ENCODE data around the gene GATAD2A. TPM values are rescaled to one million over a fixed set of nuclear protein-coding genes. Genes with fewer than 3 reads are reported as not detected.

The GATAD2A gene
- total RNA-seq, 1 donor from 2014 or later: 102 TPM

DNA sequence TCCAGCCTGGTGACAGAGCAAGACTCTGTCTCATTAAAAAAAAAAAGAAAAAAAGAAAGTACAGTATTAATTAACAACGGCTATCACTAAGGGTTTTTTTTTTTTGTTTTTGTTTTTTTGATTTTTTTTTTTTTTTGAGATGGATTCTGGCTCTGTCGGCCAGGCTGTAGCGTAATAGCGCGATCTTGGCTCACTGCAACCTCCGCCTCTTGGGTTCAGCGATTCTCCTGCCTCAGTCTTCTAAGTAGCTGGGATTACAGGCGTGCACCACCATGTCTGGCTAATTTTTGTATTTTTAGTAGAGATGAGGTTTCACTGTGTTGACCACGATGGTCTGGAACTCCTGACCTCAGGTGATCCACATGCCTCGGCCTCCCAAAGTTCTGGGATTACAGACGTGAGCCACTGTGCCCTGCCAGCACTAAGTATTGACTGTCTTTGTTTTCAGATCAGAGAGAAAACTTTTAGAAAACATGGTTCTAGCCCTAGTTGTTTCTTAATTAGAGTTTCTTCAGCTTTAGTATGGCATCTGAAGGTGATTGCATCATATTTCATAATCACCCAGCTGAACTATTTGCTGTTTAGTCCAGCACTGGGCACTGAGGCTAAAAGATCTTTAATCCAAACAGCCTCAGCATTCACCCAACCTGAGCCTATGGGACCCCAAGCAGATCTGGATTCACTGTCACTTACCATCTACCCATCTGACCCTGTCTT is 2.7 kb upstream of the GATAD2A start:
- Mint-ChIP-seq H3K4me3 (peak overlapping the region; percentile 82), H3K9me3 (no peaks in the 10 kb centered on the region), H3K27ac (peak overlapping the region; percentile 96), H3K4me1 (ENCODE audit: unreplicated experiment) (peaks cover 26% of the 10 kb centered on the region), H3K27me3 (no peaks in the 10 kb centered on the region), H3K36me3 (no peaks in the 10 kb centered on the region)
- no peak for DNase-seq (ENCODE audit: extremely low spot score, unreplicated experiment)
- TF ChIP-seq, protein P1, sequence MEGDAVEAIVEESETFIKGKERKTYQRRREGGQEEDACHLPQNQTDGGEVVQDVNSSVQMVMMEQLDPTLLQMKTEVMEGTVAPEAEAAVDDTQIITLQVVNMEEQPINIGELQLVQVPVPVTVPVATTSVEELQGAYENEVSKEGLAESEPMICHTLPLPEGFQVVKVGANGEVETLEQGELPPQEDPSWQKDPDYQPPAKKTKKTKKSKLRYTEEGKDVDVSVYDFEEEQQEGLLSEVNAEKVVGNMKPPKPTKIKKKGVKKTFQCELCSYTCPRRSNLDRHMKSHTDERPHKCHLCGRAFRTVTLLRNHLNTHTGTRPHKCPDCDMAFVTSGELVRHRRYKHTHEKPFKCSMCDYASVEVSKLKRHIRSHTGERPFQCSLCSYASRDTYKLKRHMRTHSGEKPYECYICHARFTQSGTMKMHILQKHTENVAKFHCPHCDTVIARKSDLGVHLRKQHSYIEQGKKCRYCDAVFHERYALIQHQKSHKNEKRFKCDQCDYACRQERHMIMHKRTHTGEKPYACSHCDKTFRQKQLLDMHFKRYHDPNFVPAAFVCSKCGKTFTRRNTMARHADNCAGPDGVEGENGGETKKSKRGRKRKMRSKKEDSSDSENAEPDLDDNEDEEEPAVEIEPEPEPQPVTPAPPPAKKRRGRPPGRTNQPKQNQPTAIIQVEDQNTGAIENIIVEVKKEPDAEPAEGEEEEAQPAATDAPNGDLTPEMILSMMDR (conservative IDR thresholded peaks at IDR 0.05): no peak

DNA sequence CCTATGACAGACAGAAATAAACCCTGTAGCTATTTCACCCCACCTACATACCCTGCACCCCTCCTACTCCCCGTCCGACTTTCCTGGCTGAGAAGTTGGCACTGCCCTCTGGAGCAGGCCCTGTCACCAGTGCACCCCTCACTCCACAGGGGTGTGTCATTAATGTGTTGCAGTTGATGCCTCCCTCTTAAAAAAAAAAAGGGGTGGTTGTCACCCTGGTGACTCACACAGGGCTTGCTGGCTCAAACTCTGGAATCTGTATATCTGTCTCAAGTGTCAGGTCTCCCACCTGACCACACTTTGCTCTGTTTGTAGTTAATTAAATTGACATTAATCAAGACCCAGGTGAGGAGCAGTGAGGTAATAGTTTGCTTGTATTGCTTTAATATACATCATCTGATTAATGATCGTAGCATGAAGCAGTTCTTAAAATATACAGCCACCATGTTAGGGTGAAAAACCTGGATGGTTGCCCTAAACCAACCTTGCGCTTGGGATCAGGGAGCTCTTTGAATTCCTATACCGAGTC is 2.0 kb upstream of the GATAD2A start:
- peaks cover 29% of the 10 kb centered on the region for H3K4me1 Mint-ChIP-seq (ENCODE audit: unreplicated experiment)

DNA sequence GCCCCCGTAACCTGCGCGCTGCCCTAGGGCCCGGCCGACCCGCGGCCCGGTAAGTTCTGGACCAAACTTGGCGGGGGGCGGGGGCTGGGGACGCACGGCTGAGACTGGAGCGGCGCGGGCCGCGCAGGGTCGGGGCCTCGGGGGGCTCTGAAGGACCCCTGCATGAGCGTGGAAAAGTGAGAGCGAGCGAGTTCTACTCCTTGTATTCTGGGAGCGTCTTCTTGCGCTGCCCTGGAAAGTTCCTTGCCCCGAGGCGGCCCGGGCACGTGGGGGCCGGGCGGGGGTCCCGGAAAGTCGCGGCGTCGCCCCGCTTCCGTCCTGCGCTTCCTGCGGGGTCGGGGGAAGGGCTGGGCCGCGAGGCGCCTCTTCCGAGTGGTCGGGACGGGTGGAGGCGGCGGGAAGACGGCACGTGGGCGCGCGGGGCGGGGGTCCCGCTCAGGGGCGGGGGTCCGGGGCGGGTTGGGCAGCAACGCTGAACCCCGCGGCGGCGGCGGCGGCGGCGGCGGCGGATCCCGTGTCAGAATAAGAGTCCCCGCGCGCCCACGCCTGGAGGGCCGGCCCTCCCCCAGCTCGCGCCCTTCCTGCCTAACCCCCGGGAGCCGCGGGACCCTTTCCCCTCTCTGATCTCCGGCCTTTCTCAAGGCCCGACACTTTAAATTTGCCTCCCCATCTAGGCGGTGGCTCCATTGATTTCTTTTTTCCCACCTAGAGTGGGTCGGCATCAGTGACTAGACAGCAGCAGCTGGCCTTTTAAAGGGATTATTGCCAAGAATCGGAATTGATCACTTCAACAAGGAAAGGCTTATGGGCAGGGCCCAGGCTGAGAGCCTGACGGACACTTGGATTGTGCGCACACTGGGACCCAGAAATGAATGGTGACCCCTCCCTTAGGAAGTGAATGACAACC is 749 bp downstream of the GATAD2A start:
- peak overlapping the region; percentile 98 for H3K27ac Mint-ChIP-seq
- H3K9me3 Mint-ChIP-seq: no peaks in the 10 kb centered on the region
- TF ChIP-seq, protein P1 (conservative IDR thresholded peaks at IDR 0.05): no peak
- no peaks in the 10 kb centered on the region for H3K27me3 Mint-ChIP-seq
- no peak for DNase-seq (ENCODE audit: extremely low spot score, unreplicated experiment)
- H3K4me3 Mint-ChIP-seq: peak overlapping the region; percentile 99
- H3K36me3 Mint-ChIP-seq: no peaks in the 10 kb centered on the region
- peaks cover 44% of the 10 kb centered on the region for H3K4me1 Mint-ChIP-seq (ENCODE audit: unreplicated experiment)

More for the DNA sequence above, 2.0 kb upstream of the GATAD2A start:
- peak overlapping the region; percentile 82 for H3K4me3 Mint-ChIP-seq
- H3K27ac Mint-ChIP-seq: peak overlapping the region; percentile 96
- H3K9me3 Mint-ChIP-seq: no peaks in the 10 kb centered on the region
- no peaks in the 10 kb centered on the region for H3K36me3 Mint-ChIP-seq
- H3K27me3 Mint-ChIP-seq: no peaks in the 10 kb centered on the region
- TF ChIP-seq, protein P1 (conservative IDR thresholded peaks at IDR 0.05): no peak
- no peak for DNase-seq (ENCODE audit: extremely low spot score, unreplicated experiment)

DNA sequence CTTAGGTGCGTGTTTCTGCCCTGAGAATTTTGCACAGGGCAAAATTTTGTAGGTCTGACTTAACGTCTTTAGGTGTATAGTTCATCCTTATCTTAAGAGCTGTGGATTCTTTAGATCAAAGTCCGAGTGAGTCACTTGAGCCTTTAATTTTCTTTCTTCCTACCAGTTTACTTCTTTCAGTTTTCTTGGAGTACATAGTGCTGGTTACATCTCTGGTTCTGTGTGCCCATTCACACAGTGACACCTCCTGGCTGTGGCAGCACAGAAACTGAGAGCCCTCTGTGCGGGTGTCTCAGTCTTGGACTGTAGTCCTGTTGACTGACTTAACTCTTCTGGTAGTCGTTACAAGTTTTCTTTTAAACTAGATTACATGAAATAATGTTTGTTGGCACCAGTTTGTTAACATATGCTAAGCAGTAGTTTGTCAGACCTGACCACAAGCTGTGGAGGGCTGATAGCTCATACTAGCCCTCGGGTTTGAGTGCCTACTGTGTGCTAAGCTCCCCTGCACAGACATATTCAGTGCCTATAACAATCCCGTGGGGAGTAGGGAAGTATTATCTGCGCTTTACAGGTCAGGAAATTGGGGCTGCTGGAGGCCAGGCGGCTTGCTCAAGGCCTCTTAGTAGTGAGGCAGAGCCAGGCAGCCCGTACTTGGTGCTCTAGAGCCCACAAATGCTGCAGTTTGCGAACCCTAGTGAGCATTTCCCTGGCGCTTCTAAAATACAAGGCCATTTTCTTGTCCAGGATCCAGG is 1.6 kb downstream of the GATAD2A start:
- Mint-ChIP-seq H3K4me1 (ENCODE audit: unreplicated experiment) (peaks cover 44% of the 10 kb centered on the region), H3K36me3 (no peaks in the 10 kb centered on the region), H3K4me3 (peak overlapping the region; percentile 99), H3K27me3 (no peaks in the 10 kb centered on the region), H3K9me3 (no peaks in the 10 kb centered on the region), H3K27ac (peak overlapping the region; percentile 98)
- TF ChIP-seq, protein P1 (conservative IDR thresholded peaks at IDR 0.05): peak; percentile 11
- DNase-seq (ENCODE audit: extremely low spot score, unreplicated experiment): no peak

DNA sequence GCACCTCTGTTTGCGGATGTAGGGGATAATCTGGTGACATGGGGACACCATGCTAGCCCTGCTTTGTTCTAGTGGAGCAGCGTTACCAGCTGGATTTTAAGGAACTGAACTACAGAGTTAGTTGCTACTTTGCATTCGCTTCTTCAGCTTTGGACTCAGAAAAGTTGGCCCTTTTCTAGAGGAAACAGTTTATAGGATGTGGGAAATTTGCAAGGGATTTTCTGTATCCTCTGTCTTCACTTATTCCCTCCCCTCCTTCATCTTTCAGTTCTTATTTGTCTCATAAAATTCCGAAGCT is 2.1 kb downstream of the GATAD2A start:
- TF ChIP-seq, protein P1 (conservative IDR thresholded peaks at IDR 0.05): no peak
- DNase-seq (ENCODE audit: extremely low spot score, unreplicated experiment): no peak
- Mint-ChIP-seq H3K4me3 (no peak overlapping the region), H3K9me3 (no peaks in the 10 kb centered on the region), H3K4me1 (ENCODE audit: unreplicated experiment) (peaks cover 44% of the 10 kb centered on the region), H3K27me3 (no peaks in the 10 kb centered on the region), H3K27ac (peak overlapping the region; percentile 98), H3K36me3 (no peaks in the 10 kb centered on the region)

Measured in type B pancreatic cell (in vitro differentiated cells).